Ovary (tissue), 3 donors: ENCODE results near the gene KMT2A.

Experiments
- EP300 ChIP-seq: sonication (generic); formaldehyde crosslinking; IDR thresholded peaks from one replicate; pipeline ENCODE4 v1.6.1; 2017; ENCODE audit warnings: antibody characterized with exemption
- POLR2A ChIP-seq: fragments of 450-650 bp; IDR thresholded peaks from one replicate; pipeline ENCODE4 v1.6.1; 2017; ENCODE audit warnings: antibody characterized with exemption, mild to moderate bottlenecking, moderate library complexity
- TF ChIP-seq, protein P1 (sequence below), 3 donors: fragments of 450-650 bp in 2 of 3; fragments of 200-600 bp in 1 of 3; IDR thresholded peaks; one replicate each; pipeline versions ENCODE4 v1.5.1 to v1.8.0; 2016 to 2022; ENCODE audit warnings: antibody characterized with exemption in 3 of 3, mild to moderate bottlenecking in 1 of 3
- donor health status: DM: no; HTN: no; CAD: no.

DNA sequence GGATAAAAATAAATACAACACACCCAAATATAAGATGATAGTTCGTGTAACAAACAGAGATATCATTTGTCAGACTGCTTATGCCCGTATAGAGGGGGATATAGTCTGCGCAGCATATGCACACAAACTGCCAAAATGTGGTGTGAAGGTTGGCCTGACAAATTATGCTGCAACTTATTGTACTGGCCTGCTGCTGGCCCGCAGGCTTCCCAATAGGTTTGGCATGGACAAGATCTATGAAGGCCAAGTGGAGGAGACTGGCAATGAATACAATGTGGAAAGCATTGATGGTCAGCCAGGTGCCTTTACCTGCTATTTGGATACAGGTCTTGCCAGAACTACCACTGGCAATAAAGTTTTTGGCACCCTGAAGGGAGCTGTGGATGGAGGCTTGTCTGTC, 124.5 kb downstream of the KMT2A start:
- TF ChIP-seq, protein P1, sequence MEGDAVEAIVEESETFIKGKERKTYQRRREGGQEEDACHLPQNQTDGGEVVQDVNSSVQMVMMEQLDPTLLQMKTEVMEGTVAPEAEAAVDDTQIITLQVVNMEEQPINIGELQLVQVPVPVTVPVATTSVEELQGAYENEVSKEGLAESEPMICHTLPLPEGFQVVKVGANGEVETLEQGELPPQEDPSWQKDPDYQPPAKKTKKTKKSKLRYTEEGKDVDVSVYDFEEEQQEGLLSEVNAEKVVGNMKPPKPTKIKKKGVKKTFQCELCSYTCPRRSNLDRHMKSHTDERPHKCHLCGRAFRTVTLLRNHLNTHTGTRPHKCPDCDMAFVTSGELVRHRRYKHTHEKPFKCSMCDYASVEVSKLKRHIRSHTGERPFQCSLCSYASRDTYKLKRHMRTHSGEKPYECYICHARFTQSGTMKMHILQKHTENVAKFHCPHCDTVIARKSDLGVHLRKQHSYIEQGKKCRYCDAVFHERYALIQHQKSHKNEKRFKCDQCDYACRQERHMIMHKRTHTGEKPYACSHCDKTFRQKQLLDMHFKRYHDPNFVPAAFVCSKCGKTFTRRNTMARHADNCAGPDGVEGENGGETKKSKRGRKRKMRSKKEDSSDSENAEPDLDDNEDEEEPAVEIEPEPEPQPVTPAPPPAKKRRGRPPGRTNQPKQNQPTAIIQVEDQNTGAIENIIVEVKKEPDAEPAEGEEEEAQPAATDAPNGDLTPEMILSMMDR (IDR thresholded peaks at IDR 0.05), result no peak
- TF ChIP-seq POLR2A, result no peak
- no peak for TF ChIP-seq EP300
